GM21786 (cell line): ENCODE results near the gene KIF1B.
"Not testable (repeated sequence)": the region's sequence is repeated elsewhere in the genome, so short reads cannot be mapped to it uniquely, and the experiment has no call there.

ENCODE experiments used
- ATAC-seq: cut with Tn5 transposase; IDR thresholded peaks from one replicate; pipeline ENCODE4 v1.9.1; 2021; ENCODE audit not compliant: unreplicated experiment

KIF1B gene

GRCh38 chr1:10383630-10384029, 173.3 kb downstream of the KIF1B start:
- no peak for ATAC-seq

GRCh38 chr1:10384219-10384618, 173.8 kb downstream of the KIF1B start:
- no peak for ATAC-seq

DNA sequence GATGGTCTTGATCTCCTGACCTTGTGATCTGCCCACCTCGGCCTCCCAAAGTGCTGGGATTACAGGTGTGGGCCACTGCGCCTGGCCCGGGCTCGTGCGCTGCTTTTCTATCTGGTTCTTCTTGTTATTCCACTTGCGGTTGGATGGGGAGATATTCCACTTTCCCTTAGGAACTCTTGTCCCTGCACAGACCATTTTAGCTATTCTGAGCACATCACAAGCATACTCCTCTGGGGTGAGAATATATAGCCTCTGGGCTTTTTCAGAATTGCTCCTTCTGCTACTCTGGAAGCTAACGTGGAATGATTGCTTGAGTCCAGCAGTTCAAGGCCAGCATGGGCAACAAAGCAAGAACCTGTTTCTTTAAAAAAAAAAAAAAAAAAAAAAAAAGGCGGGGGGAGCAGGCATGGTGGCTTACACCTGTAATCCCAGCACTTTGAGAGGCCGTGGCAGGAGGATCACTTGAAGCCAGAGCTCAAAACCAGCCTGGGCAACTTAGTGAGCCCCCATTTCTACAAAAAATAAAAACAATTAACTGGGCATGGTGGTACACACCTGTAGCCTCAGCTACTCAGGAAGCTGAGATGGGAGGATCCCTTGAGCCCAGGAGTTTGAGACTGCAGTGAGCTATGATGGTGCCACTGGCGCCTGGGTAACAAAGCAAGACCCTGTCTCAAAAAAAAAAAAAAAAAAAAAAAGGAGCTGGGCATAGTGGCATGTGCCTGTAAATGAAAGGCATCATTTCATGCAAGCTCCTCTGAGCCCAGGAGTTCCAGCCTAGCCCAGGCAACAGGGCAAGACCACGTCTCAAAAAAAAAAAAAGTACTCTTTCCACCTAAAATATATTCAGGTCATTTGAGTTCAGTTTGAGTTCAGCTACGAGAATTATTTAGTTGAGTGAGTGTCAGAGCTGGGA, 176.6 kb downstream of the KIF1B start:
- no peak for ATAC-seq

DNA sequence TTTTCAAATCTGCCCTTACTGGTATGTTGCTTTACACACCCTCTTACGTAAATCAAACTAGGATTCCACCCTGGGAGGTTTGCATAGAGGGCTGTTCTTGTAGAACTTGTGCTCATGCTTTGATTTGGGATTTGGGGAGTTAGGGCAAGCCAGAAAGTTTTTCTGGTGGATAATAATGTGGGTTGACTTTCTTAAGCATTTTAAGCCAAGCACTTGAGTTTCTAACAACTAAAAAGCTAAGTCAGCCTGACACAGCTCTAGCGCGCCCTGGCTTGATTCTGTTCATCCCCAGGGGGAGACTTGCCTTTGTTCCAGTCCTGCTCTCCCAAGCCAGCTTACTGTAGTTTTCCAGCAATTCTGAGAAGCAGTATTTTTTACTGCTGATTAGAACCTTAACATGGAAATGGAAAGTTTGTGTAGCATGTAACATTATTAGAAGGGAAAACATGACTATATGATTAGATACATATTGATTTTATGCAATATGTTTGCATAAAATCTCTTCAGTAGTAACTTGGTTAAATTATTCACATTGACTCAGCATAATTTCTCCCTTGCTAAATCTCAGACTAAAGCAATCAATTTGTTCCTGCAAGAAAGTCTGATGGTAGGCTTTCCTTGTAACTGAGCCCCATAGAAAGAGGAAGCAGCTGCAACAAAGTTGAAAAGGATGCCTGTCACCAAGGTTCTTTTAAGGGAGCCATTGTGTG, 177.5 kb downstream of the KIF1B start:
- ATAC-seq, result no peak

- no peak for ATAC-seq
Observed at GRCh38 chr1:10388387-10388715, 178.0 kb downstream of the KIF1B start.

GRCh38 chr1:10389271-10389973, 179.1 kb downstream of the KIF1B start:
- ATAC-seq, result no peak

DNA sequence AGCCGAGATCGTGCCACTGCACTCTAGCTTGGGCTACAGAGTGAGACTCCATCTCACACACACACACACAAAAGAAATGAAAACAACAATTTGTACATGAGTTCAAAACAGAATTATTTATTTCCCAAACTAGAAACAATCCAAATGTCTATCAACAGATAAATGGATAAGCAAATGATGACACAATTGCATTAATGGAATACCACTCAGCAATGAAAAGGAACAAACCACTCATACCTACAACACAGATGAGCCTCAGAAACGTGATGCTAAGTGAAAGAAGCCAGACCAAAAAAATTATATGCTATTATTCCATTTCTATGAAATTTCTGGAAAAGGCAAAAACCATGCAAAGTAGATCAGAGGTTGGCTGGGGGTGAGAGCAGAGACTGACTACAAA, 186.5 kb downstream of the KIF1B start:
- no peak for ATAC-seq

GRCh38 chr1:10398278-10398733, 187.9 kb downstream of the KIF1B start:
- ATAC-seq, result no peak

GRCh38 chr1:10398734-10399443, 188.5 kb downstream of the KIF1B start, which contains the start of gene PGD:
Gene PGD, plus strand, starts transcription at chr1:10399064. Its CDS starts 54 bp downstream, at chr1:10399118.
- peak; percentile 93 for ATAC-seq

- ATAC-seq, result peak; percentile 3
Observed at GRCh38 chr1:10399444-10399941, 189.1 kb downstream of the KIF1B start.

DNA sequence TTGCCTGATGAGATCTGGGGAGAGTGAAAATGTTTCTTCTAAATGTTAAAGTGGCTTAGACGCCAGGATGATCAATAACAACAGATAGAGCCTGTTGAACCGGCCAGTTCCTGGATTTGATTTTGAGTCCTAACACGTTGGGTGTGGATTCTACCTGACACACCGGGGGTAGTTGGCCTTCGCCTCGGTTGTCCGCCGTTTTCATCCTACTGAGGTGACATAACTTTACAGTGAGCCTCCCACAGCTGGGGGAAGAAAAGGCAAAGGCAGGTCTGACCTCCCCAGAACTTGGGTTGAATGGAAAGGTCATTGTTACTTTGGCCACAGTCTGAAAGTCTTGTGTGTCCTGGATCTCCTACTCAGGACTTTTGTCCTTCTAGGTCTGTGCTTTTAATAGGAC, 189.6 kb downstream of the KIF1B start:
- ATAC-seq, result no peak

DNA sequence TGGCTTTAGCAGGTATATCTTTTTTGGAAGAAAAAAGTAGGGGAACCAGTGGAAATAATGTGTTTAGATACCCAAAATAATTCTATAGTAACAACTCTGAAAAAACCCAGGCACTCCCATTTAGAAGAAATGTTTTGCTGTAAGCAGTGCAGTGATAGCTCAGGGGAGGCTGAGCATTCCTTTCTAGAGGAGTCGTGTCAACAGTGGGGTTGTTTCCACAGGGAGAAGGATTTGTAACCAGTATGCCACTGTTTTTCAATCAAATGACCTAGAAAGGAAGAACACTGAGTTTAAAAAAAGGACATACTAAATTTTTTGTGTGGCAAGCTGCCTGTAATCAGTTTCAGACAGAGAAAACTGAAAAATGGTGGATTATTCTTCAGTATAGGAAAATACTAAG, 190.9 kb downstream of the KIF1B start:
- ATAC-seq, result no peak

- no peak for ATAC-seq
Observed at GRCh38 chr1:10402729-10403274, 192.4 kb downstream of the KIF1B start.

DNA sequence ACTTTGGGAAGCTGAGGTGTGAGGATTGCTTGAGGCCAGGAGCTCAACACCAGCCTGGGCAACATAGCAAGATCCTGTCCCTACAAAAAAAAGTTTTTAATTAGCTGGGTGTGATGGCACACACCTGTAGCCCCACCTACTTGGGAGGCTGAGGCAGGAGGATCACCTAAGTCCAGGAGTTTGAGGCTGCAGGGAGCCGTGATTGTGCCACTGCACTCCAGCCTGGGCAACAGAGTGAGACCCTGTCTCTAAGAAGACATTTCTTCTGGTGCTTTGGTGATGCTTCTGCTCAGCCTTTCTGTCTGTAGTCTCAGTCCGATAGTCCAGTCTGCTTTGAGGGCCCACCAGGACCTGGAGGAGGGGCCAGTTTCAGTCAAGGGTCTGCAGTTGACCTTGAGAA, 196.8 kb downstream of the KIF1B start:
- ATAC-seq, result no peak

- no peak for ATAC-seq
Observed at GRCh38 chr1:10415211-10415930, 205.0 kb downstream of the KIF1B start.

GRCh38 chr1:10415967-10416366, 205.6 kb downstream of the KIF1B start:
- not testable (repeated sequence) for ATAC-seq

DNA sequence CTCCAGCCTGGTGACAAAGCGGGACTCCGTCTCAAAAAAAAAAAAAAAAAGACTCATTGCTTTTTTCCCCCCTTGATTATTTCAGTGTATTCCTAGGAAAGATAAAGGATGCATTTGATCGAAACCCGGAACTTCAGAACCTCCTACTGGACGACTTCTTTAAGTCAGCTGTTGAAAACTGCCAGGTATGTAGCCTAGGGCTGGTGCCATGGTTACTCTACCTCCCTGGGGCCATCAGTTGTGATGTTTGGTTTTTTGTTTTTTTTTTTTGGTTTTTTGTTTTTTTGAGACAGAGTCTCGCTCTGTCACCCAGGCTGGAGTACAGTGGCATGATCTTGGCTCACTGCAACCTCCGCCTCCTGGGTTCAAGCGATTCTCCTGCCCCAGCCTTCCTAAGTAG, 208.4 kb downstream of the KIF1B start:
- not testable (repeated sequence) for ATAC-seq

DNA sequence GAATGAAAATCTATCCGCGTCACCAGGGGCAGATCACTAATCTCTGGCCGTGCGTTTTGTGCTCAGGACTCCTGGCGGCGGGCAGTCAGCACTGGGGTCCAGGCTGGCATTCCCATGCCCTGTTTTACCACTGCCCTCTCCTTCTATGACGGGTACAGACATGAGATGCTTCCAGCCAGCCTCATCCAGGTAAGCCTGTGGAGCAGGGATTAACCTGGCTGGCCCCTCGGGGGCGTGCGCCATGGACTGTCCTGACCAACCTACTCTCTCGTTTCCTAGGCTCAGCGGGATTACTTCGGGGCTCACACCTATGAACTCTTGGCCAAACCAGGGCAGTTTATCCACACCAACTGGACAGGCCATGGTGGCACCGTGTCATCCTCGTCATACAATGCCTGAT, 209.0 kb downstream of the KIF1B start:
- no peak for ATAC-seq

- ATAC-seq, result no peak
Observed at GRCh38 chr1:10421637-10422036, 211.3 kb downstream of the KIF1B start.

DNA sequence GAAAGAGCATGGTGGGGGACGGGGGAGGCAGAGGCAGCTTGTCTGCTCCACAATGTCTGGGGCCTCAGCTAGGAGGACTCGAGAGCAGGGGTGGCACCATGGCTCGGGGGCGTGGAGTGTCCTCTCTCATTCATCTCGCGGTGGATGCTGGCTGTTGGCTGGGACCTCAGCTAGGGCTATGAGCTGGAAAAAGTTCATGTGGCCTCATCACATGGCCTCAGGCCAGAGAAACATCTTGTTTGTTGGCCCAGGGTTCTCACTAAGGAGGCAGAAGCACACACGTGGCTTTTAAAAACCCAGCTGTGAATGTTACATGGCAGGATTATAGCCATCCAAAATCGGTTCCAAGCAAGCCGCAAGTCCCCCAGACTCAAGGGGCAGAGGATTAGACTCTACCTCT, 213.7 kb downstream of the KIF1B start:
- no peak for ATAC-seq
